HUDEP-2 (cell line): ENCODE results near the gene CSKMT.
"Not testable (repeated sequence)": the region's sequence is repeated elsewhere in the genome, so short reads cannot be mapped to it uniquely, and the experiment has no call there.

Source experiments
- DNase-seq, 76 experiments: peaks; one replicate each; lab custom pipeline; 2025; ENCODE audit not compliant: unreplicated experiment in 76 of 76; lab: John Stamatoyannopoulos, UW

CSKMT gene

DNA sequence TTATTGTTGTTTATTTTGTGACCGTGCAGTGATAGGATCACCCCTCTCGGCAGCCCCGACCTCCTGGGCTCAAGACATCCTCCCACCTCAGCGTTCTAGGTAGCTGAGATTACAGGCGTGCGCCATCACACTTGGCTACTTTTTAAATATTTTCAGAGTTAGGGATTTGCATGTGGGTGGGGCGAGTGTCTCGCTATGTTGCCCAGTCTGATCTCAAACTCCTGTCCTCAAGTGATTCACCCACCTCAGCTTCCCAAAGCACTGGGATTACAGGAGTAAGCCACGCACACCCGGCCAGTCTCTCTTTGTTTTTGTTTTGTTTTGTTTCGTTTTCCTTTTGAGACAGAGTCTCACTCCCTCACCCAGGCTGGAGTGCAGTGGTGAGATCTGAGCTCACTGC, 10.8 kb upstream of the CSKMT start:
- DNase-seq: no peak

DNA sequence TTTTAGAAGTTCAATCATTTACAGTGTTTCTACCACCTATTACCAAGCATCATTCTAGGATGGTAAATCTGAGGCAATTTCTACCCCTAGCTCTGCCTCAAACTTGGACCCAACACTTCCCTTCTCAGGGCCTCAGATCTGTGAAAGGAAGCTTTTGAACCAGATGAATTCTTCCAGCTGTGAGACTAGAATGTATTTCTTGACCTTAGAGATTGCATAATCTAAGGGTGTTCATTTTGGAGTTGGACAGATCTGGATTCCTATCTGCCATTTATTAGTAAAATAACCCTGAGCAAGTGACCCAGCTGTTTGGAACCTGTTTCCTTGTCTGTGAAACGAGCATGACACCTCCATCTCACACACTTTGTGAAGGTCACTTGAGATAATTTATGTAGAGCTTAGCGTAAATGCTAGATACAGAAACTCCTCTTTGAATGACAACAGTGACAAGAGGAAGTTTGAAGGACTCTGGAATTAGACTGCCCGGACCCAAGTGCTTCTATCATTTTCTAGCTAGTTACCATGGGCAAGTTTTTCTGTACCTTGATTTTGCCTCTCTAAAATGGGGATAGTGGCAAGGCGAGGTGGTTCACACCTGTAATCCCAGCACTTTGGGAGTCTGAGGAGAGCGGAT, 8.2 kb upstream of the CSKMT start:
- DNase-seq: no peak

- DNase-seq: peak in 9 of 76 experiments; percentile 48 to 64 (median 55)
Observed at GRCh38 chr11:62664405-62665074, 572 bp upstream of the CSKMT start.

DNA sequence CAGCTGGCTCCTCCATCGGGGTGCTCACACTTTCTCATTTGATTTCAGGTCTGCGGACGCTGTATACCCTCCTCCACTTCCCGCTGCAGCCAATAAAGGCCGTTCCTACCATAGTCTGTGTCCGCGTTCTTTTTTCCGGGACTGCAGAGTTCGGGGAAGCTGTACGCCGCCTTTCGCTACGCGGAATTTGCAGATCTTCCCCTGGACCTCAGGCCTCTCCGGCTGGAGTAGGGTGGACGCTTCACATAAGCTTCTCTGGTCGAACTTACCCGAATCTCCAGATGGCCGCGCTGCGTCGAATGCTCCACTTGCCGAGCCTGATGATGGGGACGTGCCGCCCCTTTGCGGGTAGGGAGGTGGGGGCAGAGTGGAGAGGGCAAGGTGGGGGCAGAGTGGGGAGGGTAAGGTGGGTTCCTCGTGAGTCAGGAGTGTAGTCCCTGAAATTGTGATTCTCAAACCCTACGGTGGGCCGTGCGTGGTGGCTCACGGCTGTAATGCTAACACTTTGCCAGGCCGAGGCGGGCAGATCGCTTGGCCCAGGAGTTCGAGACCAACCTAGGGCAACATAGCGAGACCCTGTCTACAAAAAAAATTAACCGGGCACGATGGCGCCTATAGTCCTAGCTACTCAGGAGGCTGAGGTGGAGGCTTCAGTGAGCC, 617 bp downstream of the CSKMT start:
- peak in 25 of 76 experiments; percentile 19 to 64 (median 40) for DNase-seq

DNA sequence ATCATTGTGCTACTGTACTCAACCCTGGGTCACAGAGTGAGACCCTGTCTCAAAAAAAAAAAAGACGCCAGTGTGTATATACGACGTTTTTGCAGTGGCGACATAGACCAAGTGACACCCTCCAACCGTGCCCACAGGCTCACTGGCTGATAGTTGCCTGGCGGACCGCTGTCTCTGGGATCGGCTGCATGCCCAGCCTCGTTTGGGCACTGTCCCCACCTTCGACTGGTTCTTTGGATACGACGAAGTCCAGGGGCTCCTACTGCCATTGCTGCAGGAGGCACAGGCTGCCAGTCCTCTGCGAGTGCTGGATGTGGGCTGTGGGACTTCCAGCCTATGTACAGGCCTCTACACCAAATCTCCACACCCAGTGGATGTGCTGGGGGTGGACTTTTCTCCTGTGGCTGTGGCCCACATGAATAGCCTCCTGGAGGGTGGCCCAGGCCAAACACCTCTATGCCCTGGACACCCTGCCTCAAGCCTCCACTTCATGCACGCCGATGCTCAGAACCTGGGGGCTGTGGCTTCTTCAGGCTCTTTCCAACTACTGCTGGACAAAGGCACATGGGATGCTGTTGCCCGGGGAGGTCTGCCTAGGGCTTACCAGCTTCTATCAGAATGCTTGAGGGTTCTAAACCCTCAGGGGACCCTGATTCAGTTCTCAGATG, 1.3 kb downstream of the CSKMT start:
- peak in 2 of 76 experiments; percentile 26 to 44 for DNase-seq

DNA sequence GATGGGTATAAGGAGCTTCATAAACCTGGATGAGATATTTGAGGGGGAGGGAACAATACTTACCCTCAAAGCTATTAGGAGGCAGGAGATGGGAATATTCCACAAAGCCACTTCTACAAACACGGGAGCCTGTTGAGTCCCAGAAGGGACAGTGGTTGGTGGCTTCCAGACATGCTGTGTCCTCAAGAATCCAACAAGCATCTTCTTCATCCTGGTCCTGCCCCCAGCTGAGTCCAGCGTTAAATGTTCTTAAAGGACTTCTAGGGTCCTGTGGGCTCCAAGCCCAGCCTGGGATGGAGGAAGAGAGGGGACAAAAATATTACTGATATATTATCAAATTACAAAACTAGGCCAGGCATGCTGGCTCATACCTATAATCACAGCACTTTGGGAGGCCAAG, 2.3 kb downstream of the CSKMT start:
- DNase-seq: no peak

GRCh38 chr11:62669420-62670161, 4.5 kb downstream of the CSKMT start:
- DNase-seq: peak in 2 of 76 experiments; percentile 23 to 33

GRCh38 chr11:62671236-62671607, 6.1 kb downstream of the CSKMT start:
- peak in 3 of 76 experiments; percentile 29 to 82 (median 48) for DNase-seq

DNA sequence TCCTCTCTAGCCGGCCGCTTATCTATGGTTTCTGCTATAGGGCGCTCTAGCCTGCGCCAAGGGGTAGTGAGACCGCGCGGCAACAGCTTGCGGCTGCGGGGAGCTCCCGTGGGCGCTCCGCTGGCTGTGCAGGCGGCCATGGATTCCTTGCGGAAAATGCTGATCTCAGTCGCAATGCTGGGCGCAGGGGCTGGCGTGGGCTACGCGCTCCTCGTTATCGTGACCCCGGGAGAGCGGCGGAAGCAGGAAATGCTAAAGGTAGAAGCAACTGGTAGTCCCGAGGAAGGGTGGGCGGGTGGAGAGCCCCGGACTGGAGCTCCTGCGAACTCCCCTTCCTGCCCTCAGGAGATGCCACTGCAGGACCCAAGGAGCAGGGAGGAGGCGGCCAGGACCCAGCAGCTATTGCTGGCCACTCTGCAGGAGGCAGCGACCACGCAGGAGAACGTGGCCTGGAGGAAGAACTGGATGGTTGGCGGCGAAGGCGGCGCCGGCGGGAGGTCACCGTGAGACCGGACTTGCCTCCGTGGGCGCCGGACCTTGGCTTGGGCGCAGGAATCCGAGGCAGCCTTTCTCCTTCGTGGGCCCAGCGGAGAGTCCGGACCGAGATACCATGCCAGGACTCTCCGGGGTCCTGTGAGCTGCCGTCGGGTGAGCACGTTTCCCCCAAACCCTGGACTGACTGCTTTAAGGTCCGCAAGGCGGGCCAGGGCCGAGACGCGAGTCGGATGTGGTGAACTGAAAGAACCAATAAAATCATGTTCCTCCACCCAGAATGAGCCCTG, 6.7 kb downstream of the CSKMT start, which contains the start of the genes LBHD1 and UQCC3:
LBHD1 (minus strand) TSS at position 660 of the 782 bp plus-strand sequence. CDS start 2,236 bp downstream, outside the sequence.
UQCC3 (plus strand) TSS at position 66 of the 782 bp plus-strand sequence; CDS start at position 139, 73 bp downstream.
- peak in 68 of 76 experiments; percentile 32 to 93 (median 68) for DNase-seq

DNA sequence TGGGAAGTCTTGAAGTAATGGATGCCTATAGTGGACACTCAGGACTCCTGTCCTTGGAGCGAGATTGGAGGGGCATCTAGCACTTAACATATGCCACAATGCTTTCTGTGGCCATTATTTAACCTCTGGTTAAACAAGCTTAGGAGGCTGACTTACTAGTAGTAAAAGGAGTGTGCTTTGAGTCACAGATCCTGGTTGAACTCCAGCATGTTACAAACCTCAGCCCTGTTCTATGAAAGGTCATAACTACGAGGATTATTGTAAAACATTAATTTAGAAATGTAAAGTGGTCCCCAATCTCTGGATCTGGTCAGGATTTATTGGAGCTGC, 8.0 kb downstream of the CSKMT start:
- DNase-seq: no peak

- DNase-seq: not testable (repeated sequence)
Observed at GRCh38 chr11:62675415-62675814, 10.3 kb downstream of the CSKMT start.

DNA sequence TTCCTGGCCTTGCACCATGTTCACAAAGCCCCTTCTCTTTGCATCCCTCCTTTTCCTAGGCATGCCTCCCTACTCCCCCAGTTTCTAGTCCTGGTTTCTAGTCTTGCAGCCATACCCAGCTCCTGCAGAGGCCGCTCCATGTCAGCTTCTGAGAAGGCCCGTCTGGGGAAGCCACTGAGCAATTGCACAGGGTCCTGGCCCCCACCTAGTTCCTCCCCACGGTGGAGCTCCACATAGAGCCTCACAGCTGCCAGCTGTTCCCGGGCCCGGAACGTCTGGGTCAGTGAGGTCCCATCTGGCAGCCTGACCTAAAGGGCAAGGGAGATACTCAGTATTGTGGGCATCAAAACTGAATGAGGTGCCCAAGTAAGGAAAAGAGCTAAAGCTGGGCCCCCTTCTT, 11.6 kb downstream of the CSKMT start:
- DNase-seq: no peak

DNA sequence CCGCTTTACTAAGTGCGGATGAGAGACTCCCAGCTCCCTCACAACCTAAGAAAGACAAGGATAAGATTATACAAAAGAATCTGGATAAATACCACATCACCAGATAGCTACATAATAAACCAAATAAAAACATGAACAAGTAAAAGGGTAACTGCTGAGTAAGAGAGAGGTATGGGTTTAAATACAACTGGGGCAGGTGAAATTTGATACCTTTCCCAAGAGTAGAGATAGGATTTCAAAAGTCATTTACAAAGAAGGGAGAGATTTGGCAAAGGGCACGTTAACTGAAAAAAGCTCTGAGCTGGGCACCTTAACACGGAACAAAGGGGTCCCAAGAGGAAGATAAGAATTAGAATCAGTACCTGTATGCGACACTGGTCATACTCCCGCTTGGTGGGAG, 12.0 kb downstream of the CSKMT start:
- no peak for DNase-seq

GRCh38 chr11:62677714-62678113, 12.6 kb downstream of the CSKMT start:
- DNase-seq: no peak

DNA sequence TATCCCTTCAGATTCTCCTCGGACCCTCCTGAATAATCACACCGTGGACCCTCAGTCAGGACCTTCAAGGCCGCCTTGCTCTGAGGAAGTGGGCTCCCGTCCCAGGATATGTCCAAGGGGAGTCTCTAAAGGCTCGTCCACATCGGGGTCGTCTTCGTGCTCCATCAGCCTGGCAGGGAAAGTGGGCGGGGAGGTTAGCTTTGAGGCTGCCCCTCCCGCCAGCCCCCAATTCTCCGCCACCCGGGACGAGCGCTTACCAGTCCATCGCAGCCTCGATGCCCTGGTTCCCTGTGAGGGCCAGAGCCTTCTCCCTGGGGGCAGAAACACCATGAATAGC, 13.3 kb downstream of the CSKMT start:
- no peak for DNase-seq

GRCh38 chr11:62678770-62679696, 13.9 kb downstream of the CSKMT start, which contains the start of gene UBXN1:
Gene UBXN1, minus strand, starts transcription at chr11:62679073. Its CDS starts 150 bp downstream, at chr11:62678923.
- DNase-seq: peak in 72 of 76 experiments; percentile 23 to 90 (median 76)

DNA sequence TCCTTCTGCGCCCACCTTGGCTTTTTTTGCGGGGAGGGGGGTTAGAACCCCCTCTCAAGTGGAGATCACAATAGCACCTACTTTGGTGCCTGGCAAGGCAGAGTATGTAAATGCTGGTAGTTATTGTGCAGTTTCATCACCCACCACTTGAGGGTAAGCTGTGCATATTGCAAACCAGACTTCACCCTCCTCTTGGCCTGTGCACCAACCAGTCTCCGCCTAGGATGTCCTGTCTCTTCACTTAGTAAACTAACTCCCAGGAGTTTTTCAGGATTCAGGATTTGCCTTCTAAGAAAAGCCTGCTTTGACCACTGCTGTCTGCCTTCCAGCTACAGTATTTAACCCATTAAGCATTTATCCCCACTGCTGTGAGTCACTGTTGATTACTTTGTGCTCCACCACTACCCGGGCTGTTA, 15.7 kb downstream of the CSKMT start:
- DNase-seq: peak in 61 of 76 experiments; percentile 9 to 78 (median 41)

- no peak for DNase-seq
Observed at GRCh38 chr11:62682518-62682917, 17.4 kb downstream of the CSKMT start.
